DMS53 treated with DMSO at 0.1 percent for 48 hours (cell line): ENCODE results near the gene ABCE1.
A peak's percentile ranks its signal among the peaks of the same experiment; 100 is the strongest.

Experiments used
- DNase-seq: peaks from one replicate; lab custom pipeline; 2025; ENCODE audit not compliant: unreplicated experiment; lab: John Stamatoyannopoulos, UW

ABCE1 gene

DNA sequence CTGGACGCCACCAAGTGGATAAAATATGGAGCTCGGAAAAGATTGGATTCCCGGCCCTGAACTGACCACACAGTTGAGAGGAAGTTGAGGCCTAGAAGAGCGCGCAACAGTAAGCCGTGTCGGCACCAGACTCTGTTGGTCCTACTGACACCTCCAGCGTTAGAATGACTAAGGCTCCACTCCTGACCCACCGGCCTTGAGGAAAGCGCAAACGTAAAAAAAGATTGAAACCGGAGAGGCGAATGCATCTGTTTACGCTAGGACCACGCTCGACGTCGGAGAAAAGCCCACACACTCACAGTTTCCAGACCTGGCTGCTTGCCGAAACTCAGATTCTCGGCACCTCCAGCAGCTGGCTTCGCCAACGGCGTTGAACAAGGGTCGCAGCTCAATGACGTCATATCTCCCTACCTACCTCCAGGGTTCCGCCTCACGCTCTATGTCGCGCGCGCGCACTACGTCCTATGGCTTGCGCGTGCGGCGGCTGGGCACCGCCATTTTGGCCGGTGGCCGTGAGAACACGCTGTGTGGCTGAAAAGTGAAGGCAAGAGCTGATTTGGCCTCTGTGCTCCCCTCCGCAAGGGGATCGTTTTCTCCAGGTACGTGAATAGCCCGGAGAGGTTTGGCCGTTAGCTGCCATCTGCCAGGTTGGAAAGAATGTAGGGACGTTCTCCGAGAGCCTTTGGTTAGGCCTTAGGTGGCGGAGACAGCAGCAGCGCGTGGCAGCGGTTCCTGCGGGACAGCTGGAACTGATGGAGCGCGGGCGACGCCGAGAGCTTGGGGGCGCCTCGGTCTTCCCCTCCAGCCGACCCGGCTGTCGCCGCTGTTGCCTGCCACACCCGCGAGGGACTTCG is at the start of gene ABCE1, which contains the start of gene ANAPC10:
Gene ABCE1 (plus strand): TSS at position 491 of the 854 bp plus-strand sequence. CDS start 6,102 bp downstream, outside the sequence.
Gene ANAPC10 (minus strand): TSS at position 376 of the 854 bp plus-strand sequence. CDS start 2,097 bp downstream, outside the sequence.
- peak; percentile 88 for DNase-seq

DNA sequence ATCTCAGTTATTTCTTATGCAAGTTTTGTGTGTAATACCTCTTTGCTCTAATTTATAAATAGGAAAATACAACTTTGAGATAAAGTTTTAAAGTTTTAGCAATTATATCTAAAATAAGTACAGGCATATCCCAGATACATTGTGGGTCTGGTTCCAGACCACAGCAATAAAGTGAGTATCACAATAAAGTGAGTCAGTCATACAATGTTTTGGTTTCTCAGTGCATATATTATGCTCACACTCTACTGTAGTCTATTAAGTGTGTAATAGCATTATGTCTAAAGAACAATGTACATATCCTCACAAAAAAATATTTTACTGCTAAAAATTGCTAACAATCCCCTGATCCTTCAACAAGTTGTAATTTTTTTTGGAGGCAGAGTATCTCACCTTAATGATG is 49.3 kb upstream of the ABCE1 start:
- no peak for DNase-seq

DNA sequence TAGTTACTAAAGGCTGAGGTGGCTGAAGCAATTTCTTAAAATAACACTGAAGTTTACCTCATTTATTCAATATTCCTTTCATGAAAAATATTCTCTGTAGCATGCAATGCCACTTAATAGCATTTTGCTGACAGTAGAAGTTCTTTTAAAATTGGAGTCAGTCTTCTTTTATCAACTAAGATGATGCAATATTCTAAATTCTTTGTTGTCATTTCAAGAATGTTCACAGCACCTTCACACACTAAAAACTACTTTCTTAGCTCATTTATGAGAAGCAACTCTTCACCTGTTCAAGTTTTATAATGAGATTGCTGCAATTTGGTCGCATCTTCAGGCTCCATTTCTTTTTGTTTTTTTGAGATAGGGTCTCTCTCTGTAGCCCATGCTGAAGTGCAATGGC is 48.9 kb upstream of the ABCE1 start:
- no peak for DNase-seq

DNA sequence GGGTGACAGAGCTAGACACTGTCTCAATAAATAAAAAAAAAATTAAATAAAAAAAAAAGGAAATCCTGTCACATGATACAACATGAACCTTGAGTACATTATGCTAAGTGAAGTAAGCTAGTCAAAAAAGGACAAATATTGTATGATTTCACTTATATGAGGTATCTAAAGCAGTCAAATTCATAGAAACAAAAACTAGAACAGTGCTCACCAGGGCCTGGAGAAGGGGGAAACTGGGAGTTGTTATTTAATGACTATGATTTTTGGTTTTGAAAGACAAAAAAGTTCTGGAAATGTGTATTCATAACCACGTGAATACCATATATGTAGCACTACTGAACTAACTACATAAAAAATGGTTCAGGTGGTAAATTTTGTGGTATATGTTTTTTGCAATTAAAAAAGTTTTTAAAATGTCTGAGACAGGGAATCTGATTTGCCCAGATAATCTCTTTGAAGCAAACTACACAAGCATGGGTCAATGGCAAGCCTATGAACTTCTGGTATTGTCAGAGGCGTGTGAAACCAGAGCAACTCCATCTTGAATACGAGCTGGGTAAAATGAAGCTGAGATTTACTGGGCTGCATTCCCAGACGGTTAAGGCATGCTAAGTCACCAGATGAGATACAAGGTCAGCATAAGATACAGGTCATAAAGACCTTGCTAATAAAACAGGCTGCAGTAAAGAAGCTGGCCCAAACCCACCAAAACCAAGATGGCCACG is 42.4 kb upstream of the ABCE1 start:
- no peak for DNase-seq

DNA sequence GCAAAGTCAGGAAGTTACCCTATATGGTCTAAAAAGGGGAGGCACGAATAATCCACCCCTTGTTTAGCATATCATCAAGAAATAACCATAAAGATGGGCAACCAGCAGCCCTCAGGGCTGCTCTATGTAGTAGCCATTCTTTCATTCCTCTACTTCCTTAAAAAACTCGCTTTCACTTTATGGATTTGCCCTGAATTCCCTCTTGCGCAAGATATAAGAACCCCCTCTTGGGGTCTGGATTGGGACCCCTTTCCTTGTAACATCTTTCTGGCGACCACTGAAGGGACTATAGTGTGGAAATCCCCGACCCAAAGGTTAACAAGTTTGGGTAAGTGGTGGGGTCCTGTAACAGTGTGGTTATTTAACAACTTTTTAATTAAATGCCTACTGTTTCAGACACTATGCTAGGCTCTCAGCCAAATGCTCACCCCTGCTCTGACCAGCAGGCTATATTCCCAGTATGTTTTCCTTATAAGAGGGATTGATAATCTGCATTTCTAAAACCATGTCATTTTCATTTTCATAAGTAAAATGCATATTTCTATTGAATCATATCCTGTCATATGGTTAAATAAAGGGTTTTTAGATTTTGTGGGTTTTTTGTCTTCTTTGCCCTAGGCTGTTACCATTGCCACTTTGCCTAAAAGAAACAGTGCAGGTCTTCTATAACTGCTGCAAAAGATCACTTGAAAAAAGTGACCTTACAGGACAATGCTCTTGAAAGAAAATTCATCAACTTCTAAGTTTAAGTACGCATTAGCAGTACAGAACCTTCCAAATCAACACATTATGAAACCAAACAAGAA is 41.6 kb upstream of the ABCE1 start:
- DNase-seq = no peak

GRCh38 chr4:145058256-145058655 is 39.9 kb upstream of the ABCE1 start:
- no peak for DNase-seq

GRCh38 chr4:145061318-145061920 is 36.7 kb upstream of the ABCE1 start:
- DNase-seq = peak; percentile 45

GRCh38 chr4:145066063-145066501 is 32.0 kb upstream of the ABCE1 start:
- DNase-seq = peak; percentile 1

- no peak for DNase-seq
Observed at GRCh38 chr4:145069361-145069760, 28.8 kb upstream of the ABCE1 start.

- DNase-seq = no peak
Observed at GRCh38 chr4:145071560-145071959, 26.6 kb upstream of the ABCE1 start.

DNA sequence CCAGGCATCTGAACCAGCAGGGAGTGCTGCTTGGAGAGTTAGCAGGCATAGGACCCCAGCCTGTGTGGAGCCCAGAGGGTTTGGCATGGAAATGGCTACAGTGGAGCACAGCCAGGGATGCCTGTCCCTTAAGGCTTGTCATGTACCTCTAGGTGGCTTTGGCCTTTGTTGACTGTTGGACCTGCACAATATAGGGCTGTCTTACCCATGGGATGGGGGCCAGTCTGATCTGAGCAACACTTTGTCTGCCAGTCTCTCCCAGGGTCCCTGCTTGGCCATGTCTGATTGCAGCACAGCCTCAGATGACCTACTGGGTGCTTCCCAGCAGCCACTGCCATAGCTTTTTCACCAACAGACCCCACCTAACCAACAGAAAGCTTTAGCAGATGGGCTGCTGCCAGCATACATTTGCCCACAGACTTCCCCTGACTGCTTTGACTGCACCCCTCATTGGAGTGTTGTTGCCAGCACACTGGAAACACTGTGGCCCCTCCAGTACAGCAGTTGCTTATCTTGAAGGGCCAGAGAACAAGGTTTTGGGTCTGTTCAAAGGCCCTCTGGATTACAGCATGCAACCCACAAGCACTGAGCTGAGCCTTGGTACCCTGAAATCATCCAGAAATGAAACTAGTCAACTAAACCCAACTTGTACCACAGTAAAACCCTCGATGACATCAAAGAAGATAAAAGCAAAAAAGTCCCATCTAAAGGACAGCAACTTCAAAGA is 22.2 kb upstream of the ABCE1 start:
- no peak for DNase-seq

DNA sequence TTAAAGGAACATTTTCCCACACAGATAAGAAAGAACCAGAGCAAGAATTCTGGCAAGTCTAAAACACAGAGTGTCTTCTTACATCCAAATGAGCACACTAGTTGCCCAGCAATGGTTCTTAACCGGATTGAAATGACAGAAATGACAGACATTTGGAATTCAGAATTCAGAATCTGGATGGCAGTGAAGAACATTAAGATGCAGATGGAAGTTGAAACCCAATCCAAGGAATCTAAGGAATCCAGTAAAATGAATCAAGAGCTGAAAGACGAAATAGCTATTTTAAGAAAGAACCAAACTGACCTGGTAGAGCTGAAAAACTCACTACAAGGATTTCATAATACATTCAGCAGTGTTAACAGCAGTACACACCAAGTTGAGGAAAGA is 21.6 kb upstream of the ABCE1 start:
- no peak for DNase-seq

DNA sequence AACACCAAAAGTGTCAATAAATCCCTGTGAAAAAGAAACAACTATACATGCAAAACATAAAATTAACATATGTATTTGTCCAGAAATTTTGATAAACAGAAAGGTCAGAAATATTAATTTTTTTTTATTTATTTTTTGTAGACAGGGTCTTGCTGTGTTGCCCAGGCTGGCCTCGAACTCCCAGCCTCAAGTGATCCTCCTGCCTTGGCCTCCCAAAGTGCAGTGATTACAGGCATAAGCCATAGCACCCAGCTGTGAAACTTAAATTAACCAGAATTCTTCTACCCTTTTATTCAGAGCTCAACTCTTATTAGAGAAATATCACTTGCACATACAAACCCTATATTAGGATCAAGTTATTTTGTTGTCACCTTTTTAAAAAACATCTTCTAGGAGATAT is 16.4 kb upstream of the ABCE1 start:
- no peak for DNase-seq

GRCh38 chr4:145083891-145084605 is 14.1 kb upstream of the ABCE1 start:
- no peak for DNase-seq

GRCh38 chr4:145090380-145090779 is 7.7 kb upstream of the ABCE1 start:
- DNase-seq = no peak

DNA sequence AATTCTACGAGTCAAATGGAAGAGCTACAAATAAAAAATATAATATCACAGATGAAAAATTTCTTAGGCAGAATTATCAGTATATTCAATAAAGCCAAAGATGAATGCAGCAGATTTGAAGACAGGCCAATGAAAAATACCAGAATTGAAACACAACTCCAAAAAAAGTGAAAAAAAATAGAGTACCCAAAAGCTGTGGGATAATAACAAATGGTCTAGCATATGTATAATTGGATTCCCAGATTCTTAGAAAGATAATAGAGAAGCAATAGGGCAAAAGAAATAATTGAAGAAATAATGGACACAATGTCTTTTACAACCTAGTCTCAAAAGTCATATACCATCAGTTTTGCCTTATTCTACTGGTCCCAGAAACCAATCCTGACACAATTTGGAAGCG is 4.5 kb upstream of the ABCE1 start:
- no peak for DNase-seq

DNA sequence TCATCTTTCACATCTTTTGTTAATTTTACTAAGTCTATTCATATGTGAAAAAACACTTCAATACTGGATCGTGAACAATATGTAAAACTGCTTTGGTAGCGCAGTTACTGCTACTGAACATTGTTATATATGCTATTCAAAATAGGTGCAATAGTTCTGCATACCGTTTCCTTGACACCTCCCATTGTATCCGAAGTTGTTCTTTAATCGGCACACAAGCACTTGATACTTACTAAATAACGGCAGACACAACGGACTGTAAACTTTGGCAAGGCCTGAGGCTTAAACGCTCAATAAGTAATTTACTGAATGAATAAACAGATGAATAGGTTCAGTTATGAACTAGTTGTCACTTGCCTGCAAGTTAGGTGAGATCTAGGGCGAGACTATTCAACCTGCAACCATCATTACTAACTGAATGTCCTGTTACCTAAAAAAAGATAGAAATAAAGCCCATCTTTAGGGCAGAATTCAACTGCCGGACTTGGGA is 735 bp upstream of the ABCE1 start:
- DNase-seq = peak; percentile 5

GRCh38 chr4:145098675-145099037 is 545 bp downstream of the ABCE1 start:
- DNase-seq = peak; percentile 3

GRCh38 chr4:145099653-145100052 is 1.5 kb downstream of the ABCE1 start:
- DNase-seq = no peak
